Retinal pigment epithelial cell (primary cell): ENCODE results near the gene AGPAT3.

Experiments
- DNase-seq: peaks from one replicate; pipeline ENCODE4 v3.0.0-alpha.2; 2010; ENCODE audit warnings: low read depth
- H3K4me3 ChIP-seq: 2 replicates; pipeline ENCODE4 v1.5.1; 2011; ENCODE audit warnings: mild to moderate bottlenecking, low read length, control low read depth, moderate library complexity
- CTCF ChIP-seq: conservative IDR thresholded peaks from 2 replicates; pipeline ENCODE4 v1.5.1; 2011; ENCODE audit warnings: low read depth, low read length, control low read depth, inconsistent platforms

AGPAT3 gene

DNA sequence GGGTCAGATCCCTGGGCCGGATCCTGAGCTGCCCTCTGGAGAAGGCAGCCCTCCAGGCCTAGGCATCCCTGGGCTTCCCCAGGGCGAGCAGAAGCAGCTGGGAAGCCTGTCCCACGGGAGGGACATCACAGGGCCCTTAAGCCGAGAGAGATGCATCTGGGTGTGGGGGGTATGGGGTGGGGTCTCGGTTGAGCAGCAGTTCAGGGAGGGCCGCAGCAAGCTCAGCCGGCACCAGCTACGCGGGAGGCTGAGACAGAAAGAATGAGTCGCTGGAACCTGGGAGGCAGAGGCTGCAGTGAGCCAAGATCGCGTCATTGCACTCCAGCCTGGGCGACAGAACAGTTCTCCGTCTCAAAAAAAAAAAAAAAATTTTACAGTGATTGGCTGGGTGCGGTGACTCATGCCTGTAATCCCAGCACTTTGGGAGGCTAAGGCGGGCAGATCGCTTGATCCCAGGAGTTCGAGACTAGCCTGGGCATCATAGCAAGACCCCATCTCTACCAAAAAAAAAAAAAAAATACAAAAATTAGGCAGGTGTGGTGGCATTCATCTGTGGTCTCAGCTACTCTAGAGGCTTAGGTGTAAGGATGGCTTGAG lies 37.9 kb upstream of the AGPAT3 start:
- no peak for DNase-seq
- no peak for TF ChIP-seq CTCF
- no peak overlapping the region for H3K4me3 ChIP-seq

GRCh38 chr21:43829161-43829560 lies 35.9 kb upstream of the AGPAT3 start:
- DNase-seq, result no peak
- no peak overlapping the region for H3K4me3 ChIP-seq
- no peak for TF ChIP-seq CTCF

- DNase-seq, result no peak
- no peak overlapping the region for H3K4me3 ChIP-seq
- no peak for TF ChIP-seq CTCF
Observed at GRCh38 chr21:43829575-43830119, 35.4 kb upstream of the AGPAT3 start.

GRCh38 chr21:43832158-43832550 lies 32.9 kb upstream of the AGPAT3 start:
- DNase-seq, result no peak
- no peak for TF ChIP-seq CTCF
- no peak overlapping the region for H3K4me3 ChIP-seq

DNA sequence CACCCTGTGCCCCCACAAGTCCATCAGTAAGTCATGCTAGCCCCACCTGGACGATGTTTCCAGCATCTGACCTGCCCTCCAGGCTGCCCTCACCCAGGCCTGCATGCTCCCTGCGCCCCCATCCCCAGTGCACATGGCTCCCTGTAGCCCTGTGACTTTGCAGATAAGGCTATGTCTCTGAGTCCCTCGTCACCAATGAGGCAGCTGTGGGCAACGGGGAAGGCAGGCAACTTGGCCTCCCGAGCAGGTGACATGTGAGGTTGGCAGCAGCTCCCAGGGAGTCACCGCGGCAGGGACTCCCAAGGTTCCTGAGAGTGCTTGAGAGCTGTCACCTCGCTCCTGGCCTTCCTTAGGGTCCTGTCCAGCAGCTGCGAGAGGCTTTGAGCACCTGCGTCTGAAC lies 32.4 kb upstream of the AGPAT3 start:
- no peak overlapping the region for H3K4me3 ChIP-seq
- no peak for TF ChIP-seq CTCF
- no peak for DNase-seq

DNA sequence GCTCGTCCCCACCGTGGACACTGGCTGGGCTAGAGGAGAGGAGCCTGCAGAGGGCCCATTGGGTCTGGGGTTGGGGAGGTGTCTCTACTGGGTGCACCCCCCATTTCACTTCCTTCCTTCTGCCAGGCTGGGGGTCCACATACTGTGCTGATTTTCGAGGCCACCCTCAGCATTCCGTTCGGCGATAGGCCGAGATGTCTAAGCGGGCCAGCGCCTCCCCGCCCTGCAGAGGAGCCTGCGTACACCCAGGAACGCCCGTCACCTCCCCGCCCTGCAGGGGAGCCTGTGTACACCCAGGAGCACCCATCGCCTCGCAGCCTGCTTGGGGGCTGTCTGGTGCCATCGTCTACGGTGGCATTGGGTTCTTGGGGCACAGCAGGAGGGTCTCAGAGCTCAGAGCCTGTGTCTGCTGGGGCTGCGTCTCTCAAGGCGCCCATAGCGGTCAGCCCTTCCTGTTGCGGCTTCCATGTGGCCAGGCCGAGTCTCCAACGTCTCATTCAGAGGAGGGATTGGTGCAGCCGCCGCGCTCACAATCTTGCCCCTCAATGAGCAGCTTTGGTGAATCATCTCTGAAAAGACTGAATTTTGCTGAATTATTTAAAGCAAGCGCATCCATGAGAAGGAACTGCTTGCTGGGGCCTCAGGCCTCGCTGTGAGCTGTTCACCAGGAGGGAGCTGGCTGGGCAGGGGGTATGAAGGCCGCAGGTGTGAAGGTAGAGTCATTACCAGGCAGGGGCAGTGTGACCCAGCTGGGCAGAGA lies 30.7 kb upstream of the AGPAT3 start:
- no peak for DNase-seq
- no peak overlapping the region for H3K4me3 ChIP-seq
- TF ChIP-seq CTCF, result no peak

DNA sequence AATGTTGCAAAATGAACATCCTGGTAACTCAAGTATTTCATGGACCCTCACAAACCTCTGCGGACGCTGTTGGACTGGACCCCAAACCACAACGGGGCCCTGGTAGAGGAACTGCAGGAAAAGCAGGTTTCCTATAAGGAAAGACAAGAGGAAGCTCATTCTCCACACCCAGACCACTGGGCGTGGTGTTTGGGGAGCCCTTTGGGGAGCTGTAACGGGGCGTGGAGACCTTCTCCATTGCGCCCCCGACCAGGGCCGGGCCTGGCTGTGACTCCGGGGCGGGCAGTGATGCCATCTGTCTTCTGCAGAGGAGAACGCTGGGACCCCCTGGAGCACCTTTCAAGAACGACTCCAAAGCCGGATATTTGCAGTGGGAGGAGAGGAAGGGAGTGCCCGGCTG lies 30.0 kb upstream of the AGPAT3 start:
- no peak overlapping the region for H3K4me3 ChIP-seq
- DNase-seq, result no peak
- no peak for TF ChIP-seq CTCF
